ENCODE measurements around the gene CHRFAM7A.
"Not testable (repeated sequence)": the region's sequence is repeated elsewhere in the genome, so short reads cannot be mapped to it uniquely, and the experiment has no call there.

The CHRFAM7A gene

DNA sequence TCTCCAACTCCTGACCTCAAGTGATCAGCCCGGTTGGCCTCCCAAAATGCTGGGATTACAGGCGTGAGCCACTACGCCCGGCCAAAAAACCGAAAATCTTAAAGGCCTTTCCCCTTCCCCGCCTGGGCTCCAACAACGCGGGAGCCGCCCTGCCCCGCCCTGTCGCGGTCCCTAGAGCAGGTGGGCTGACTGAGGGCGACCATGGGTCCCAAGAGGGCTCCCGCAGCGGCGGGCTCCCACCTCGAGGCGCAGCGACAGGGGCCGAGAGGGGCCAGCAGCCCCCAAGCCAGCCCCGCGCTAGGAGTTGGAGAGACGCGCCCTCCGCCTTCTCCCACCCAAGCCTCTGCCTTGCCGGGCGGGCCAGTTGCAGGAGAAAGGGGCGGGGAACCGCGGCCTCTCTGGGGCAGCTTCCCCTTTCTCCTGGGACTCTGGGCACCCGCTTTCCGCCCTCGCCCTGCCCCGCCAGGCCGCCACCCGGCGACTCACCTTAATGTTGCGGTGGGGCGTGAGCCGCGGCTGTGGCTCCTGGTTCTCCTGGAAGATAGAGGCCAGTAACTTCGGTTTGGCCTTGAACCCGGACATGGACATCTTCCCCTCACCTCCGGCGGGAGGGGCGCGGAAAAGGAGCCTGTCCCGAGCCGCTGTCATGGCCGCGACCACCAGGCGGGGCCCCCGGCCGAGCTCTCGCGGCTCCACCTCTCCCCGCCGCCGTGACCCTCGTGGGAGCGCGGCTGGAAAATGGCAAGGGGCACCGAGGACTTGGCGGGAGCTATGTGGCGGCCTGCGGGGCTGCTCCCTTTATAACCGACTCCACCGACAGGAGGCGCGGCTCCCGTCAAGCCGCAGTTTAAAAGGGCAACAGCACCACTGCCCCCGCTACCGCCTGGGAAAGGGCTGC, at the start of gene CHRFAM7A:
Gene CHRFAM7A (minus strand): TSS at position 775 of the 898 bp plus-strand sequence. CDS start 10,189 bp downstream, outside the sequence.
- DNase-seq (ENCODE audit: insufficient read length, low spot score); FAIRE-seq: not testable (repeated sequence)

DNA sequence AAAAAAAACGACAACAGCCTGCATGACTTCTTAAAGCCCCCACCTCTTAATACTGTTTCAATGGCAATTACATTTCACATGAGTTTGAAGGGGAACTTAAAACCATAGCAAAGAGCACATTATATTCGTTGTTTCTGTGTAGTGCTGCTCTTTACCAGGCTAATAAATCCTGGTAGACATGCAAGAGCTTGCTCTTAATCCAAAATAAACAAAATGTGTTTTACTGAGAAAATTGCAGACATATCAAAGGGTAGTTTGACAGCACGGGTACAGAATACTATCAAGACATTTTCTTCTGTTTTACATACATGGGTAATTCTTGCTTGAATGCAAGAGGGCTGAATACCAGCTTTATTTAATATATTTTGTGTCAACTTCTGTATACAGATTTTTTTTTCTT, 45.0 kb upstream of the CHRFAM7A start:
- FAIRE-seq; DNase-seq (ENCODE audit: insufficient read length, low spot score): not testable (repeated sequence)

DNA sequence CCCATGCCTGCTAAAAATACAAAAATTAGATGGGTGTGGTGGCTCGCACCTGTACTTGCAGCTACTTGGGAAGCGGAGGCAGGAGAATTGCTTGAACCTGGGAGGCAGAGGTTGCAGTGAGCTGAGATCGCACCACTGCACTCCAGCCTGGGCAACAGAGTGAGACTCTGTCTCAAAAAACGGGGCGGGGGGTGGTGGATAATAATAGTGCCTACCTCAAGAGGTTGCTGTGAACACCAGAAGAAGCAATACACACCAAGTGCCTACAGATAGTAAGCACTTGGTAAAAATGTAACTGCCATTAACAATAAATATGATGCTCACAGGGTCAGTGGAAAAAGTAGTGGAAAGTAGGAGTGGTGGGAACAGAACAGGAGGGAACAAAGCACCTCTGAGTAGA, 42.5 kb upstream of the CHRFAM7A start:
- not testable (repeated sequence) for FAIRE-seq; DNase-seq (ENCODE audit: insufficient read length, low spot score)

DNA sequence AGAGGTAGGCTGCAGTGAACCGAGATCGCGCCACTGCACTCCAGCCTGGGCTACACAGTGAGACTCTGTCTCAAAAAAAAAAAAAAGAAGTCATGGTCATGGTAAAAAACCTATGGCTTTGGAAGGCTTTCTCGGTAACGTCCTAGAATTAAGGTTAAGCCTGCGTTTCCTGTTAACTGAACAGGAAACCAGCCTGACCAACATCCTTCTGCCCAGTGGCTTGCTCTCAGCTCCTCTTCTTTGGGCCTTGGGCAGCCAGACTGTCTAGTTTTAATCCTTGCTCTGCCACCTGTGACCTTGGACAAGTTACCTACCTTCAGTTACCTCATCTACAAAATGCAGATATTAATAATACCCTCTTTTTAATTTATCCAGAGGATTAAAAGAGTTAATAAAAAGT, 27.4 kb upstream of the CHRFAM7A start:
- DNase-seq (ENCODE audit: insufficient read length, low spot score); FAIRE-seq: not testable (repeated sequence)

DNA sequence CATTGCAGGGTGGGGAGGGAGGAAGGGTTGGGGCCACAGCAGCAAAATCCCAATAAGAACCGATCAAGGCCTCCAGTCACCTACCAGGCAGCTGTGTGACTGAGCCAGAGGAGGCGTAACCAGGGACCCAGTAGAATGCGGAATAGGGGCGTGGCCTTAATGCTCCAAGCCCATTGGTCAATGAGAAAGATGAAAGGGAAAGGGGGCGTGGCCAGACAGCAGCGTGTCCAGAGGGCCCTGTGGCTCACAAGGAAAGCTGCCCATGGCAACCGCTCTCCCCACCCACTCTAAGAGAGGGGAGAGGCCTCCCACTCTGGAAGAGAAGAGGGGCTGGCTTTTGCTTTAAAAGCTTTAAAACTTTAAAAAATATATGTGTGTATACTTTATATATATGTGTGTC, 20.8 kb upstream of the CHRFAM7A start, which contains the start of gene GOLGA8R:
Gene GOLGA8R (minus strand): TSS at position 101 of the 400 bp plus-strand sequence. CDS start 98 bp downstream, at position 3.
- not testable (repeated sequence) for FAIRE-seq; DNase-seq (ENCODE audit: insufficient read length, low spot score)

DNA sequence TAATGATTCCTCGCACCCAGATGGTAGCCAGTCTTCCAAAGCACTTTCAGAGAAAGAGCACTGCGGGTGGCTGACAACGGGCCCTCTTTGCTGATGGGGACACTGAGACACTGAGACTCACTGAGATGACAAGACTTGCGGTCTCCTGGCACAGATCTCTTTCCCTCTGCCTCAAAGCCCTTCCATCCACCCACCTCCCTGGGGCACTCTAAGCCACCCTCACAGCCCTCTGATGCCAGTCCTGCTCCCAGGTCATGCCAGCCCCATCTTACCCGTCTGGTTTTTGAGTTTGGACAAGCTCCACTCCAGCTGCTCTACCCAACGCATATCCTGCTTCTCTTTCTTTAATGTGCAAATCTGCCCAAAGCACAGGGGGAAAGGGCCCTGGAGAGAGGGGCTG, 14.3 kb upstream of the CHRFAM7A start:
- DNase-seq (ENCODE audit: insufficient read length, low spot score); FAIRE-seq: not testable (repeated sequence)

DNA sequence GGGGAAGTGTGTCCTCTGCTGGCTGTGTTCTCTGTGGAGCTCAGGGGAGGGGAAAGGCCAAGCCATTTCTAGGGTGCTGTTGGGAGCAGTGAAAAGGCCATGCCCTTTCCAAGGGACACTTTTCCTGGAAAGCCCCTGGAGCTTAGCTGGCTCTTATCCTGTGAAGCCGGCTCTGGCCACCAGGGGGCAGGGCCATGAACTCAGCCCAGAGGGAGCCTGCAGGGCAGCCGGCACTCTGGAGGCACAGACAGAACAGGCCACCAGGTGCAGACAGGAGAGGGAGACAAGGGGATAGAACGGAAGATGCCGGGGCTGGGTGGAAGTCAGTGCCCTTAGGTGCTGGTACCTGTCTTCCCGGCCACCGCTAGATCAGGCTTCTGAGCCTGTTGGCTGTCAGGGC, 5.6 kb upstream of the CHRFAM7A start:
- not testable (repeated sequence) for FAIRE-seq; DNase-seq (ENCODE audit: insufficient read length, low spot score)

DNA sequence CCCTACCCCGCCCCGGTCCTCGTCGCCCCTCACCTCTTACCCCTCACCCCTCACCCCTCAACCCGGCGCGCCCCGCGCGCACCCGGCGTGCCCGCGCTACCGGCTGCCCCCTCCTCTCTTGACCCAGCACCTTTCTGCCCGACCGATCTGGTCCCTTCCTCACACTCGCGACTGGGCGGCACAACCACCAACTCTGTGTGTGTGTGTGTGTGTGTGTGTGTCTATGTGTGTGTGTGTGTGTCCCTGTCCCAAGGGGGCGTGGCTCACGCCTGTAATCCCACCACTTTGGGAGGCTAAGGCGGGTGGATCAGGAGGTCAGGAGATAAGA, 288 bp upstream of the CHRFAM7A start:
- not testable (repeated sequence) for DNase-seq (ENCODE audit: insufficient read length, low spot score); FAIRE-seq

DNA sequence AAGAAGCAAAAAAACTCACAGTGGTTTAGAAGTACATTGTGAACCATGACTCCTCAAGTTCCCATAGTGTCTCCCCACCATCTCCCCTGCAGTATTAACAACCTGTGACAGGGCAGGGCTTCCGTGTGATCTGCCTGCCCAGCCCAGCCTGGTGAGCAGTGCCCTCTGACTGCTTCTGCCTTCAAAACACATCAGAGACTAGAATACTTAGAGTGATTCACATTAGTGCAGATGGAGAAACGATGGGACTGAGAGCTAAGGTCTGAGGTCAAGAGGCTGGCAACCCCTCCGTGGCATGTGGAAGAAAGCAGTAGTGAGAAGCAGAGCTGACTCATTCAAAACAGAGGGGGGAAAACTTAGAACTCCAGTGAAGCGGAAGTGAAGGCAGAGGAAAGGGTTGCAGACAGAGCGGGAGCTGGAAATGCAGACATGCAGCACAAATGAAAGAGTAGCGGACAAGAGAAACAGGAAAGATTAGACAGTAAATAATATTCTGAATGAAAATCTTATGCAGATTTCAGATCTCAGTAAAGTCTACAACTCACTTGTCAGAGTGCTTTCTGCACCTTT, 6.9 kb downstream of the CHRFAM7A start:
- FAIRE-seq; DNase-seq (ENCODE audit: insufficient read length, low spot score): not testable (repeated sequence)

DNA sequence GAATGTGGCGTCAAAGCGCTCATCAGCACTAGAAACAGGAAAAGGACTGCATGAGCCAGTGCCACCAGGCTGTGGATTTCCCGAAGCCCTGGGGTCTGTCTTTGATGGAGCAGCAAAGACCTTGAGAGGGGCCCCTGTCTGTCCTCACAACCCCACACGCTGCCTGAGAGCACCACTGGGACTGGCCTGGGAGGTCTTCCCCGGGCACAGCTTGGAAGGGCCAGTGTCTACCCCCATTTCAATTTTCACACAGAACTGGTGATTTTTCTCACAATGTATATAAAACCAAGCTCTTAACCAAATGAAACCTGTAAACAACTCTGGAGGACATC, 16.3 kb downstream of the CHRFAM7A start:
- not testable (repeated sequence) for DNase-seq (ENCODE audit: insufficient read length, low spot score); FAIRE-seq

DNA sequence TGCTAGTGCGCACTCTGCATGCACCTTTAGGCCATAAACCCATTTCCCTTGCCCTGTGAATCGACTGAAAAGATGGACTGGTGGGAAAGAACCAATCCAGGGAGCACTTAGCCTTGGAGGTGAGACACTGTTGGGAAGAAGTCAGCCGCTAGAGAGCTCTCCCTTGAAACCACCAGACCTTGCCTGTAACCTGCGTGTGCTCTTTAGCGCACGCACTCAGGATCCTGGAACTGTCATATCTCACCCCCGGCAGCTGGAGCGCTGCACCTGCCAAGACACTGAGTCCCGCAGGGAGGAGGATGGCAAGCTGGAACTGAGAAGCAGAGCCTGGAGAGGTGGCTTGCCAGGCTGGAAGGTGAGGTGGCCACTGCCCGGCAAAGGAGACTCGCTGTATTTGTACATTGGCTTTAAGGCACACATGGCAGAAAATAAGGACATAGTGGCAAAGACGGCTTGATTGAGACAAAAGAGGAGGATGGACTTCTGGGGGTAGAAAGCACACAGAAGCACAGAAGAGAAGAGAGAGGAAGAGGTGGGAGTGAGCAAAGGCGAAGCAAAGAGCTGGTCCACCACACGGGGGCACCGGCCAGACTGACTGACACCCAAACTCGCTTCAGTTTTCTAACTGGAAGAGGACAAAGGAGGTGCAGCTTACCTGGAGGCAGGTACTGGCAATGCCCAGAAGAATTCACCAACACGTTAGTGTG, 16.8 kb downstream of the CHRFAM7A start:
- DNase-seq (ENCODE audit: insufficient read length, low spot score); FAIRE-seq: not testable (repeated sequence)

DNA sequence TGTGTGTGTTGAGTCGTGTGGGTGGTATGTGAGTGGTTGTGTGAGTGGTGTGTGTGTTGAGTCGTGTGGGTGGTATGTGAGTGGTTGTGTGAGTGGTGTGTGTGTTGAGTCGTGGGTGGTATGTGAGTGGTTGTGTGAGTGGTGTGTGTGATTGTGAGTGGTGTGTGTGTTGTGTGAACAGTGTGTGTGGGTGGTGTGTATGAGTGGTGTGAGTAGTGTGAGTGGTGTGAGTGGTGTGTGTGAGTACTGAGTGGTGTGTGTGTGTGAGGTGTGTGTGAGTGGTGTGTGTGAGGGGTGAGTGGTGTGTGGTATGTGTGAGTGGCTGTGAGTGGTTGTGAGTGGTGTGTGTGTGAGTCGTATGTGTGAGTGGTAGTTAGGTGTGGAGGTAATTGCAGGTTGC, 17.5 kb downstream of the CHRFAM7A start:
- not testable (repeated sequence) for FAIRE-seq; DNase-seq (ENCODE audit: insufficient read length, low spot score)

DNA sequence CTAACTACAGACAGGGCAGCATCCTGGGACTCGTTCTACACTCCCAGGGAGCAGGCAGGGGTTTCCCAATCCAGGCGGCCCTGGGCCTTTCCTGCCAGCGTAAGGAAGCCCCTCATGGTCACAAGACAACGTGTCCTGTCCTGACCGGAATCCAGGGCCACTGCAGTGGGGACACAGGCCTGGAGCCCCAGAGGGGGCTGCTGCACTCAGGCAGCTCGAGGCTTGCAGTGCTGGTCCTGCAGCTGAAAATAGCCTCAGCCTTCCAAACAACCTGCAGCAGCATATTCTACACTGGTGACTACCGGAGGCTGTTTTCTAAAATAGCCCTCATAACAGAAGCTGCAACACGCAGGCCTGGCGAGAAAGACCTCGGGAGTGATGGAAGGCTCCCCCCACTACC, 18.5 kb downstream of the CHRFAM7A start:
- not testable (repeated sequence) for DNase-seq (ENCODE audit: insufficient read length, low spot score); FAIRE-seq

DNA sequence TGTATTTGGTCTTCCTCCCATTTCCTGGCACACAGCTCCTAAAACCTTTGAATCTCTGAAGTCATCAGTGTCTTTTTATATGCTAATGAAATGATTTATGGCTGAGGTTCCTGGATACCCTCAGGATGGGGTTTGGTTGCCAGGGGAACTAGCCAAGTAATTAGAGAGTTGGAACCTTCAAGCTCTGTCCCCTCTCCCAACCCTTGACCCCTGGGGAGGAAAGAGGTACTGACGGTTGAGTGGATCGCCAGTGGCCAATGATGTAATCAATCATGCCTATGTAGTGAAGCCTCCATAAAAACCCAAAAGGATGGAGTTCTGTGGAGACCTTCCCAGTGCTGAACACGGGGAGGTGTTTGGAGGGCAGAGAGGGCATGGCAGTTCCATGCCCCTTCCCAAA, 25.1 kb downstream of the CHRFAM7A start:
- FAIRE-seq = not testable (repeated sequence)

DNA sequence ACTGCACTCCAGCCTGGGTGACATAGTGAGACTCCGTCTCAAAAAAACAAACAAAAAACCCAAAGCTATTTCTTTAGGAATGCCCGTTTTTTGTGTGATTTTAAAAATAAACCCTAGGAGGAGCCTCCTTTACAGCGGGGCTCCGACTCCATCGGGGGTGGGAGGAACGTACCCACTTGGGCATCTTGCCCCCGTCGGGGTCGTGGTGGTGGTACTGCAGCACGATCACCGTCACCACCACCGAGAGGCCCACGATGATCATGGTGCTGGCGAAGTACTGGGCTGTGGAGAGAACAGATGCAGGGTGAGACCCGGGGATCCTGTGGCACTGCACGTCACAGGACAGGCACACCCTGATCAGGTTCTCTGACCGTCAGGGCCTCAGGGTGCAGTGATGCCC, 26.1 kb downstream of the CHRFAM7A start:
- FAIRE-seq = not testable (repeated sequence)

More for the DNA sequence above, 25.1 kb downstream of the CHRFAM7A start:
- DNase-seq (ENCODE audit: insufficient read length, low spot score) = not testable (repeated sequence)

DNA sequence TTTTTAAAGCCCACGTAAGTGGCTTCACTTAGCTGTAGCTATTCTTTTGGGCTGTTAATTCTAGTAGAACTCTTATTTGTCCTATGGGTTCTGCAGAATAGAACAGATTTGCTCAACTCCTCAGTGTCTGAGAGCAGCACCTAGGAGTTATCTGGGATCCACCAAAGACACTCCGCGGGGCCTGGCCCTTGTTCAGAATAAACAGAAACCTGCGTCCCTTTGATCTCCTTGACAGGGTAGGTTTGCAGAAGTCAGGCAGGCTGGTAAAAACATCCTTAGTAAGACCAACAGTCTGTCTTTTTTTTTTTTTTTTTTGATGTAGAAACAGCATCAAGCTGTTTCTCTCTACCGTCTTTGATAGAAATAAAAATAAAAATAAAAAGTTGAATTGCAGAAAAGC, 31.9 kb downstream of the CHRFAM7A start:
- not testable (repeated sequence) for DNase-seq (ENCODE audit: insufficient read length, low spot score); FAIRE-seq

More for the DNA sequence above, 26.1 kb downstream of the CHRFAM7A start:
- not testable (repeated sequence) for DNase-seq (ENCODE audit: insufficient read length, low spot score)

DNA sequence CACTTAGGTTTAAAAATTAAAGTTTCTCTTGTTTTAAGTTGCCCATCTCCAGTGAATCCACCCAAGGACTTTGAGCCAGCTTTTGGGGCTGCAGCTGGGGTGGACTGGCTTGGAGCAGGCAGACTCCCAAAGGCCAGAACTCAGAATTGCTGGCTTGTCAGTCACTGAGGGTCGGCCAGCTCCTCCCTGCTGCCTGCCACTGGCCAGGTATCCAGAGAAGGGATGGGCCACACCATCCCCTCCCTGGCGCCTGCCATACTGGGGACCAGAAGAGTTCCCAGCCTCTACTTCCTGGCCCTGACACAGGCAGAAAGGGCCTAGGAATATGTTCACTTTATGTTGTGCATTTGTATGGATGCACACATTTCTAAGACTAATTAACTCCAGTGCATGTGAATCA, 32.4 kb downstream of the CHRFAM7A start:
- FAIRE-seq; DNase-seq (ENCODE audit: insufficient read length, low spot score): not testable (repeated sequence)

DNA sequence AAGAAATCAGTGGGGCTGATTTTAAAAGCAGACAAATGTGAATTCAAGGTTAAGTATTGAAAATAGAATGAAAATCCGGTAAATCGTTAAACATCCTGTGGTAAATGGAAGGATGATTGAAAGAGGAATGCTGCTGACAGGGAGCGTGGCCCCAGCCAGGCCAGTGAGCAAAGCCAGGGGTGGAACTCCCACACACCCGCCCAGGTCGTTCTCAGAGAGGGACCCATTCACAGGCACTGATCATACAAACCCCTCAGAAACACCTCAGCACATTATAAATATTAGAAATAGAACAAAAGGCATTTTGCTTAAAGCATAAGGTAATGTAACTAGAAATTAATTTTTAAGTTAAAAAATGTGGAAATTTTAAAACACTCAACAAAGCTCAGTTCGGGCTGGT, 38.3 kb downstream of the CHRFAM7A start:
- not testable (repeated sequence) for FAIRE-seq; DNase-seq (ENCODE audit: insufficient read length, low spot score)

DNA sequence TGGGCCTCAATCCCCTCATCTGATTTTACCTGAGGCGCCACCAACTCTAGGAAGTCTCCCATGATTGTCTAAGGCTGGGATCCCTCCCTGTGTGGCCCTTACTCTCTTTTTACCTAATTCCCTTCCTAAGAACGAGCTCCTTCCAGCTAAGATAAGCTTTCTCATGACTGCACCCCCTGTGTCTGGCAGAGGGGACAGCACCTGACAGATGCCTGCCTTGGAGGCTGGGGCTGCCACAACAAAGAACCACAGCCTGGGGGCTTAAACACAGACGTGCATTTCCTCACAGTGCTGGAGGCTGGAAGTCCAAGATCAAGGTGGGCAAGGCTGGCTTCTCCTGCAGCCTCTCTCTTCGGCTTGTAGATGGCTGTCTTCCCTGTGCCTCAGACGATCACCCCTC, 43.5 kb downstream of the CHRFAM7A start:
- not testable (repeated sequence) for FAIRE-seq; DNase-seq (ENCODE audit: insufficient read length, low spot score)

DNA sequence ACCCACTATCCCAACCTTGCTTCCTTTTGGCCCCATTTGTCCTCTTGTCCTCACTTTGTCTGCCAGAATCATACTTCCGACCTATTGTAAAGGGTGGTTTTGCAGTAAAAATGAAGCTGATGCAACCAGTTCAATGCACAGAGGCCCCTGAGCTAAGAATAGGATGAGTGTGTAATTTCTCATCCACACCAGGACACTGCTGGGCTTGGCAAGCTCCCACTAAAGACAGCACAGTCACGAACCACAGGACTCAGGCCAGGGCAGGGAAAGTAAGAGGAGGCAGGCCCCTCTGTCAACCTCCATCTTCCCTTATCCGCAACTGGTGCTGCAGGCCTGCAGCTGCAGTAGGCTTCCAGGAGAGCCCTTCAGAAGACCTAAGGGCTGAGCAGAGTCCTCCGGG, 56.8 kb downstream of the CHRFAM7A start:
- not testable (repeated sequence) for FAIRE-seq

DNA sequence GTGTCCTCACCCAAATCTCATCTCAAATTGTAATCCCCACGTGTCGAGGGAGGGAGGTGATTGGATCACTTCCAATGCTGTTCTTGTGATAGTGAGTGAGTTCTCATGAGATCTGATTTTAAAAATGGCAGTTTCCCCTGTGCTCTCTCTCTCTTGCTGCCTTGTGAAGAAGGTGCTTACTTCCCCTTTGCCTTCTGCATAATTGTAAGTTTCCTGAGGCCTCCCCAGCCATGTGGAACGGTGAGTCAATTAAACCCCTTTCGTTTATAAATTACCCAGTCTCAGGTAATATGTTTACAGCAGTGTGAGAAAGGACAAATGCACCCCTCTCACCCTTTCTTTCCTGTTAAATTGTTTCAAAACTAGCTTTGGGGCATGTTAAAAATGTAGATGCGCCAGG, 59.2 kb downstream of the CHRFAM7A start:
- not testable (repeated sequence) for FAIRE-seq; DNase-seq (ENCODE audit: insufficient read length, low spot score)

More for the DNA sequence above, 56.8 kb downstream of the CHRFAM7A start:
- DNase-seq (ENCODE audit: insufficient read length, low spot score) = not testable (repeated sequence)

All from H54 (cell line).